ENCODE results near the gene TBRG4.

DNA sequence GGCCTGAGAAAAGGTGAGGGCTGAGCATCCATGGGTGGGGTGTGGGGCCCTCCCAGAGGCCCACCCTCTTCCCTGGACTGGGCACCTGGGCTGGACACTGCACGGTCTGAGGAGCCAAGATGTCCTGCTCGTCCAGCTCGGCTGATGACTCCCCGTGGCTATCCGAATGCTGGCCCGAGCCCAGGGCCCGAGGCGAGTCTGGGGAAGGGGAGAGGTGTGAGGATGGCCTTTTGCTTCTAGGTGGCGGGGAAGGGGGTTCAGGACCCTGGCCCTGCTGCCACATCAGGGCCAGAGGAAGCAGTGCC lies 29.9 kb downstream of the TBRG4 start:
- TF ChIP-seq, protein P1, sequence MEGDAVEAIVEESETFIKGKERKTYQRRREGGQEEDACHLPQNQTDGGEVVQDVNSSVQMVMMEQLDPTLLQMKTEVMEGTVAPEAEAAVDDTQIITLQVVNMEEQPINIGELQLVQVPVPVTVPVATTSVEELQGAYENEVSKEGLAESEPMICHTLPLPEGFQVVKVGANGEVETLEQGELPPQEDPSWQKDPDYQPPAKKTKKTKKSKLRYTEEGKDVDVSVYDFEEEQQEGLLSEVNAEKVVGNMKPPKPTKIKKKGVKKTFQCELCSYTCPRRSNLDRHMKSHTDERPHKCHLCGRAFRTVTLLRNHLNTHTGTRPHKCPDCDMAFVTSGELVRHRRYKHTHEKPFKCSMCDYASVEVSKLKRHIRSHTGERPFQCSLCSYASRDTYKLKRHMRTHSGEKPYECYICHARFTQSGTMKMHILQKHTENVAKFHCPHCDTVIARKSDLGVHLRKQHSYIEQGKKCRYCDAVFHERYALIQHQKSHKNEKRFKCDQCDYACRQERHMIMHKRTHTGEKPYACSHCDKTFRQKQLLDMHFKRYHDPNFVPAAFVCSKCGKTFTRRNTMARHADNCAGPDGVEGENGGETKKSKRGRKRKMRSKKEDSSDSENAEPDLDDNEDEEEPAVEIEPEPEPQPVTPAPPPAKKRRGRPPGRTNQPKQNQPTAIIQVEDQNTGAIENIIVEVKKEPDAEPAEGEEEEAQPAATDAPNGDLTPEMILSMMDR (IDR thresholded peaks at IDR 0.05; ENCODE audit: extremely low read depth in 1 of 2, insufficient read depth in 1 of 2, low read depth in 1 of 2, low read length in 2 of 2) = no peak
- TF ChIP-seq EZH2 (IDR thresholded peaks at IDR 0.05; ENCODE audit: borderline replicate concordance, low read depth, low read length, severe bottlenecking) = no peak
